ENCODE measurements around the gene POU2F1.

GRCh38 chr1:167408355-167408754 lies 187.7 kb downstream of the POU2F1 start:
- TF ChIP-seq EZH2phosphoT487 (IDR thresholded peaks at IDR 0.05; ENCODE audit: borderline replicate concordance, low read depth, low read length) (no peak), CTCF (conservative IDR thresholded peaks at IDR 0.05; ENCODE audit: low read length) (no peak)
